Stimulated activated CD8-positive, alpha-beta memory T cell treated with anti-CD3 and anti-CD28 coated beads, Interleukin-15, amount 100 ng/mL, for 4 hours (primary cell): ENCODE measurements around the gene GALNT8.

ENCODE experiments used
- DNase-seq, 2 donors: peaks; one replicate each; pipeline ENCODE4 v3.0.0-alpha.2; 2020; ENCODE audit warnings: low read depth in 2 of 2

The GALNT8 gene

GRCh38 chr12:4796694-4797482, 76.7 kb downstream of the GALNT8 start:
- no peak for DNase-seq

- no peak for DNase-seq
Measured at GRCh38 chr12:4800555-4800954, 80.4 kb downstream of the GALNT8 start.

GRCh38 chr12:4802841-4803240, 82.6 kb downstream of the GALNT8 start:
- DNase-seq, result no peak

GRCh38 chr12:4806439-4807115, 86.4 kb downstream of the GALNT8 start:
- DNase-seq, result no peak

- no peak for DNase-seq
Measured at GRCh38 chr12:4807116-4807783, 87.0 kb downstream of the GALNT8 start.

DNA sequence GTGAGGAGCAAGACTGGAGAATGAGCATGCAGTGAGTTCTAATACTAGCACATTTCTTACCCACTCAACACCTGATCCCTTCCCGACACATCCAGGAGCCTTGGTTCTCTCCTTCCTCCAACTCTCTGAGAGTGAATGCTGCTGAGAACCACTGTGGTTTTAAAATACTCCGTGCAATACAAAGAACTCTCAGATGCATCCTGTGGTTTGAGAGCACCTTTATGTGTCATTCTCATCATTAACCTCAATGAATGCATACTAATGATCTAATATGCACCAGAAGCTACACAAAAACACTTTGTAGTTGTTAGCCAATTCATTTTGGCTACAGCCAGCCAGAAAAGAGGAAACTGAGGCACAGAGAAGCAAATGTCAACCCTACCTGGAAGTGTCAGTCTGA, 87.6 kb downstream of the GALNT8 start:
- no peak for DNase-seq

DNA sequence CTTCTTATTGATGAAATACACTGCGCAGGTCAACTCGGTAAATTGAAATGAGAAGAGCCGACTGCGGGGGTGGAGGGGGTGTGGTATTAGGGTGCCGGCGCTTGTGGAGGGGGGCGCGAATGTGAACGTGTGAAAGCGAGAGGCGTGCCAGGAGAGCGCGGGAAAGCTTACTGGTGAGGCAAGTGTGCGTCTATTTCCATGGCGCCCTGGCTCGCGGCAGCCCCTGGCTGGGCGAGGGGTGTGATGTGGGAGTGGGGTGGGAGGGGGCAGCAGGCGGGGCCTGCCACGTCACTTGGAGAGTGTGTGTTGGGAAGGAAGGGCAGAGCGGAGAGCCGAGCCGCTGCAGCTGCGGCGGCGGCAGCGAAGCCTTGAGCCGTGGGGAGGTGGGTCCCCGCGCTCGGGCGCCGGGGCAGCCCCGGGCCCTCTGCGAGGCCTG, 88.8 kb downstream of the GALNT8 start:
- no peak for DNase-seq

DNA sequence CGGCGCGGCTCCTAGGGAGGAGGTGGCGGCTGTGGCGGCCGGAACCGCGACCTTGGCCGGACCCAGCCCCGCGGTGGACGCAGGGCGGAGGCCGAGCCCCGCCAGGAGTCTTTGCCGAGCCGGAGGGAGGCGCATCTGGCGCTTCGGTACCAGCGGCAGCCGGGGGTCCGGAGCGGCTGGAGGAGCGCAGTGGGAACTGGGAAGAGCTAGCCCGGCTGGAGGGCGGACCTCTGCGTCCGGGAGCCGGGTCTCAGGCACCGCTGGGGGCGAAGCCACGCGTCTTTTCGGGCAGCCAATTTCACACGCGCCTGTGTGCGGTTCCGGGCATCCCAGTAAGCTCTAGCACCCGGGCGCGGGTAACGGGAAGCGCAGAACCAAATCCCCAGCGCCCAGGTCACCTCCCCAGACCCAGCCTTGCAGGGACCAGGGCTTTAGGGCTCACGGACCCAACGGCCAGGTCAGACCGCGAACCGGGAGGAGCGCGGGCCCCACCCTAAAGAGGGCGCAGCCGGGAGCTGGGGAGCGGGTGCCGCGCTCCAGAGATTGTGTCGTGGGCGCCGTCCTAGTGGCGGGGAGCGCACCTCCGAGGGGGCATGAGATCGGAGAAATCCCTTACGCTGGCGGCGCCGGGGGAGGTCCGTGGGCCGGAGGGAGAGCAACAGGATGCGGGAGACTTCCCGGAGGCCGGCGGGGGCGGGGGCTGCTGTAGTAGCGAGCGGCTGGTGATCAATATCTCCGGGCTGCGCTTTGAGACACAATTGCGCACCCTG, 89.4 kb downstream of the GALNT8 start:
- peak in 1 of 2 donors; percentile 5 for DNase-seq

- no peak for DNase-seq
Measured at GRCh38 chr12:4810219-4810671, 90.0 kb downstream of the GALNT8 start.

- no peak for DNase-seq
Measured at GRCh38 chr12:4812624-4813327, 92.6 kb downstream of the GALNT8 start.

- DNase-seq, result no peak
Measured at GRCh38 chr12:4813741-4814140, 93.5 kb downstream of the GALNT8 start.

DNA sequence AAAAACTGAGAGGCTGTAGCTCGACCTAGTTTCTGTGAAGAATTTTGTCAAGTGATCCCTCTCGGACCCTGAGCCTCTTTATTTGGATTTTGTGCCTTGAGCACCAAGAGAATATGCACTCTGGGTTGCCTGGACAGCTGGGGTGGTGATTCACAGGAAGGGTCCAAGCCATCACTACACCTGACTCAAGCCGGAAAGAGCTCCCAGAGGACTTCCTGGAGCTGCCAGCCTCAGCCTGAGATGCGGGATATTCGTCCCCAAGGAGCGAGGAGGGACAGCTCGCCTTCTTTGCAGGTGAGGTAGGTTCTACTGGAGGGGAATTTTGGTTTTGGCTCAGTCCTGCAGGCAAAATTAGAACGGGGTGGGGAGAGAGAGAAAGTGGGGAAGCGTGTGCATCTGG, 94.3 kb downstream of the GALNT8 start:
- DNase-seq, result no peak

DNA sequence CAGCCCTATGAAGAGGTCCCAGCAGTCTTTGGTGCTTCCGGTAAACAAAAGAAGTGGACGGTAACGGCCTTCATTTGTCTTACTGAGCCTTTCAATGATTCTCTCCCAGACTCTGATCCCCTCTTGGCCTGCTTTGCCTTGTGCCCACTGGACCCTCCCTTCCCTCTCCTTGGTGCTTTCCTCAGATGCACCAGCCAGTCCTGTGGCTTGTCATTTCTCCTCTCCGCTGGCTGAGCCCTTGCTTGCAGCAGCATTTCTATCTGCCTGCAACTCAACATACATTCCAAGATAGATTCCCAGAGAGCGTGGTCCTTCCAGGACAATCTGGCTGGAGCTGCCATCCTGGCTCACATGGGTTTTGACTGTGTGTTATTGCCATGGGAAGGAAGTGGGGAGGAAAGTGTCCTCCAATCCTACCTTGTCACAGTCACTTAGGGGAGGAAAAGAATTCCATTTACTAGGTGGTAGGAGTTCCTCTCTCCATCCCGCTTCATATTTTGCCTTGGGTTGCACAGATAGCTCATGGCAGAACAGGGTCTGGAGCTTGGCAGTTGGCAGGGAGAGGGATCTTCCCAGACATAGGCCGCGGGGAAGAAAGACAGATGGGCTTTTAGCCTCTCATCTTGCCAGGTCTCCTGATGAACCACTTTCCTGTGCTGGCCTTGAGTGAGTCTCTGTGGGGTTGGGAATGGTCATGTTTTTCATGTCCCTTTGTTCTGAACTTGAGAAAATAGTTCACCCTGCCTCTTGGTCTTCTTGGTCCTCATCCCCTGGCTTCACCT, 96.7 kb downstream of the GALNT8 start:
- no peak for DNase-seq

DNA sequence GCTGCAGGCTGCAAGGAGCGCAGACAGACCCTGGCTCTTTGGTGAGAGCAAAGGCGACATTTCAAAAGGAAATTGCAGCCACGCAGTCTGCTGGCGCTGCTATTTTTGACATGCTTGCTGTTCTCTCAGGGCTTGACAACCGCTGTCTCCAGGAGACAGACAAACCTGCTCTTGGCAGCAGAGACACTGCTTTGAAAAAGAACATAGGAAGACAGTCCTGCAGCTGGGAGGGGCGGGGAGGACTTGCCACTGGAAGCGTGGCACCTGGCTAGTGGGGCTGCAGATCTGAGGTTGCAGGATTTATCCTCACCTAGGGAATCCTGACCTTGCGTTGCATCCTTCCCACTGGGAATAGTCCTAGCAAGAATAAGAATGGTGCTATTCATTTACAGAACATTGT, 97.7 kb downstream of the GALNT8 start:
- DNase-seq, result no peak

DNA sequence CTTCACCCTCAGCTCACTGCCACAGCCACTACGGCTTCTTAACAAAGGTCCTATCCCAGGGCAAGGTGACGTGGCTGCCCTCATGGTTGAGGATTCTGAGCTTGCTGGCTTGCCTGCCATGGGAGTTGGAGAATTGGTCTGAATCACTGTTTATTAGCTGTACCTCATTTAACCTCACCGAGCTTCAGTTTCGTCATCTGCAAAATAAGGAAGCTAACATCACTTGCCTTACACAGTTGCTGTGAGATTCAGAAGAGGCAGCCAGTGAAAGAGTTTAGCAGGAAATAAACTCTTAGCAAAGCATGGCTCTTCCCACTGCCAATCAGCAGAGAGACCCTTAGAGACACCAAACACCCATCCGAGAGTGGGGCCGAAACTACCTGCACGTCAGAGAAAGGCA, 99.5 kb downstream of the GALNT8 start:
- no peak for DNase-seq

- no peak for DNase-seq
Measured at GRCh38 chr12:4820971-4821370, 100.8 kb downstream of the GALNT8 start.
